Right renal pelvis (tissue), 4 donors: Measurements from ENCODE around the gene SYNE2. TPM values are rescaled to one million over a fixed set of nuclear protein-coding genes. Genes with fewer than 3 reads are reported as not detected.
A peak's percentile ranks its signal among the peaks of the same experiment; 100 is the strongest.

ENCODE experiments used
- DNase-seq, 4 donors: peaks; one replicate each; pipeline ENCODE4 v3.0.0-alpha.2; 2013; ENCODE audit warnings: low read depth in 4 of 4, low spot score in 3 of 4, missing footprints in 1 of 4
- polyA plus RNA-seq, 4 donors: library from polyadenylated mRNA; unstranded; fragments of 120-200 nt; gene quantifications; one replicate each; pipeline ENCODE4 v1.2.1, GENCODE V29; 2013; ENCODE audit not compliant: insufficient read length in 4 of 4

SYNE2 gene
- polyA plus RNA-seq, 4 donors: 102 to 122 (median 115) TPM

DNA sequence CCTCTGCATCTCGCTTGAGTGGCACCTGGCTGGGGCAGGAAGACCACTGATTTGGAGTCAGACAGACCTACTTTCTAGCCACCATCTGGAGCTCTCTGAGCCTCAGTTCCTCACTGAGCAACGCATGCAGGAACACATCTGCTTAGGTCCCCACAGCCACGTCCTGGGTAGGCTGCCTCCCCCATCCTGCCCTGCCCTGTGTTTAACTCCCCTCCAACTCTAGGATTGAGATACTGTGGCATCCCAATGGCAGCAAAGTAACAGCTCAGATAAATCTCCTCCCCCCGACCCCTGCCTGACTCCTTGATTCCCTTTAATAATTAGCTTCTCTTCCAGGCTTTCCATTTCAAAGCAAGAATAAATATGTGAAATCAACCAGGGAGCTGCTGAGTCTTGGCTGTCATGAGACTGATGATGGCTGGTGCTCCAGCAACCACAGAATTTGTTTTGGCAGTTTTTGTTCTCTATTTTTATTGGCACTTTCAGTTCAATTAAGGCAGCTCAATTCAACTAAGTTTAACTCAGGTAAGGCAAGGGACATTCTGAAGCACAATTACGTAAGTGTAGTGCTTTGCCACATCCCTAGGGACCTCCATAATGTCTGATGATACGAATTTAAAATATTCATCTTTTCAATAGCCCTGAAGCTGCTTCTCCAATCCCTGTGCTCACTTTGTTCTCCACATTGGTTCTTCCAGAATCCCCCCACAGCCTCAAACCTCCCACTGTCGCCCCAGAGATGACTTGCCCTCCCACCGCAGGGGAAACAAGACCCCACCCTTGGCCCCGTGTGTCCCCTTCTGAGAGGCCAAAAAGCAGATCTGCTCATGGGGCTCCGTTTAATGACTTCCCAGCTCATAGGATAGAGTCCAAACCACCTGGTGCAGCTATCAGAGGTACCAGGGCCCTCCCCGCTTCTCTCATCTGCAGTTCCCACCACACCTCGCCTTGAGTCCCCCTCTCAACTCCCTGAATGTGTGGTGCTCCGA lies 383.1 kb downstream of the SYNE2 start:
- DNase-seq: no peak

DNA sequence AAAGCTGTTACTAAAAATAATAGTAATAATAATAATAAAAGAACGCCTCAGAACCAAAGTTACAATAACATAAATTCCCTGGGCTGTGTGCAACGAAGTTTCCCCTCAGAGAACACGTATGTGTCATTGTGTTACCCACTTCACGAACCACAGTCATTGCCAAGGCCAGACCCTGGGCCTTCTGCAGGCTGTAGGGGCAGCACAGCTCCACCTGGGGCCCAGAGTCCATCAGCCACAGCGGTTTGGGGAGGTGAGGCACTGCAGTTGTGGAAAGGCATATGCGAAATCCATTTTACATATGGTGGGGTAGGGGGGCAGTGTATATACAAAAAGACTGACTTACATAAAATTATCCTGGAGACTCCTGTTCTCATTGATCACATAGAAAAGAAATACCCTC lies 385.2 kb downstream of the SYNE2 start:
- no peak for DNase-seq

DNA sequence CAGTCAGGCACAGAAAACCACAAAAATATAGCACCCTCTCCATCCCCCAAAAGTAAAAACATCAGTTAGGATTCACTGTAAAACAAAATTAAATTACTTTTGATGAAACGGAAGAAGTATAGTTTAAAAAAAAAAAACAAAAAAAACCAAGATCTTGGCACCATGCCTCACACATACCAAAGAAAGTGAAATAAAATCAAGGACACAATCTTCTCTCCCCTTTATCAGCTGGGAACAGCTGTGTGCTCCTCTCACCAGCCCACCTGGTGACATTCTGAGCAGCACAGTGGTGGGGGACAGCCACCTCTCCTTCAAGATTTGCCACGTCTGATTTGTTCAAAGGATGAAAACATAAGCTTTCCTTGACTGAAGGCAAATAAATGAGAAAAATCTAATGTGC lies 385.8 kb downstream of the SYNE2 start:
- no peak for DNase-seq

DNA sequence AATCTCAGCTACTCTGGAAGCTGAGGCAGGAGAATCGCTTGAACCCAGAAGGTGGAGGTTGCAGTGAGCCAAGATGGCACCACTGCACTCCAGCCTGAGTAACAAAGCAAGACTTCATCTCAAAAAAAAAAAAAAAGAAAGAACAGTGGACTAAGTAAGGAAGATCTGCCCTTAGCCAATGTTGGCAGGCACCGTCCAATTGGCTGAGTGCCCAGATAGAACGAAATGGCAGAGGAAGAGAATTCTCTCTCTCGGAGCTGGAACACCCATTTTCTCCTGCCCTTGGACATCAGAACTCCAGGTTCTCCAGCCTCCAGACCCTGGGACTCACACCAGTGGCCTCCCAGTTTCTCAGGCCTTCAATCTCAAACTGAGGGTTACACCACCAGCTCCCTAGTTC lies 391.5 kb downstream of the SYNE2 start:
- DNase-seq: no peak

DNA sequence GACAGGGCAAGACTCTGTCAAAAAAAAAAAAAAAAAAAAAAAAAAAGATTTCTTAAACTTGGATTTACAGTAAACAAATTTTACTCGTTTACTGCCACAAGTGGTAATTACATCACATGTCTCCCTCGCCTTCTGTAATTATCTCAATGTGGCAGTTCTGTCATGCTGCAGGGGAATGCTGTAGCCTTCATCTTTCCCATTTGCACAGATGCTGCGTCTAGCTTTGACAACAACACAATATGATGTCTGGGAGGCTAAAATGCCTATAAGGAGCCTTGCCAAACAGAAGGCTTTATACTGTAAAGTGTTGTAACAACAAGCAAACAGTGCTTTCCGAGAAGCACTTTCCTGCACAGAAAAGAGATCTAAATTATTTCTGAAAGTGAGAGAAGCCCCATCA lies 392.7 kb downstream of the SYNE2 start:
- DNase-seq: no peak

DNA sequence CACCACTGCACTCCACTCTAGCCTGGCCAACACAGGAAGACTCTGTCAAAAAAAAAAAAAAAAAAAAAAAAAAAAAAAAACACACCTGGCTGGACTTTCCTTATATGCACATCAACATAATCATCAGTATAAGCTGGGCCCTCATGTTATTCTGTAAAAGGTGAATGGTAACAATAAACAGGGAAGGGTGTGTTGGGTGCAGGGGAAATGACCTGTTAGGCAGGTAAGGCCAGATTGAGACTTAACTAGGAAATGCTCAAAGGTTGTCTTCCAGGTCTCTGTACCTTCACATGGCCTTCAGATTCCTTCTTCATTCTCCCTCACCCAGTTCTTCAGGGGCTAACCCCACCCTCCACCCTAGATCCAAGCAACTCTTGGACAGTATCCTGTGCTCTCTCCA lies 393.9 kb downstream of the SYNE2 start:
- no peak for DNase-seq

DNA sequence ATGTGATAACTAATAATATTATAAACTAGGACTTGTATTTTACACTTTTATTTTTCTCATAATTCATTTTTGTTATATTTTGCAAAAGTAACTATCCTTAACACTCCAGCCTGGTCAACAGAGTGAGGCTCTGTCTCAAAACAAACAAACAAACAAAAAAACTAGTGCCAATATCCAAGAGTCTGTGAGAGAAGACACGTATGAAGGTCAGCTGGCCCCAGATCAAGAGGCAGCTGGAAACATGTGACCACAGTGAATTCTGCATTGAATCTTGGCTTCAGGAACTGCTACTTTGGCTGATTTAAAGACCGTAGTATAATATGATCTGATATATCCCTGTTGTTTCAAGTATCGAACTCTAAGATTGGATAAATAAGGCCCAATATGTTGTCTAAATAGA lies 394.4 kb downstream of the SYNE2 start:
- DNase-seq: no peak

DNA sequence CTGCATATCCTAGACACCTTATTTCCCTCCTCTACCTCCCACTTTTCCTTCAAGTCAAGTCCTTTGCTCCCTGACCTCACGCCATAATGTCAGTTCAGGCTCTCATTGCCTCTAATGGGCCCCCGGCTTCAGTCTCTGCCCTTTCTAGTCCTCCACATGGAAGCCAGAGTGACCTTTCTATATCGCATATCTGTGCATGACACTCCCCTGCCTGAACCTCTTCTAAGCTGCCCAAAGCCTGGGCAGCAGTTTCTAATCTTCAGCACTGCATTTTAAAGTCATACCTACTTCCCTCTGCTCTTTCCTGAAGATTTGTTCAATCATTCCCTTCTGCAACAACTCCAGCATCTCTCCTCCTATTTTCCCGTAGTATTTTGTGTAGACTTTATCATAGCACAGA lies 395.9 kb downstream of the SYNE2 start:
- DNase-seq: no peak

DNA sequence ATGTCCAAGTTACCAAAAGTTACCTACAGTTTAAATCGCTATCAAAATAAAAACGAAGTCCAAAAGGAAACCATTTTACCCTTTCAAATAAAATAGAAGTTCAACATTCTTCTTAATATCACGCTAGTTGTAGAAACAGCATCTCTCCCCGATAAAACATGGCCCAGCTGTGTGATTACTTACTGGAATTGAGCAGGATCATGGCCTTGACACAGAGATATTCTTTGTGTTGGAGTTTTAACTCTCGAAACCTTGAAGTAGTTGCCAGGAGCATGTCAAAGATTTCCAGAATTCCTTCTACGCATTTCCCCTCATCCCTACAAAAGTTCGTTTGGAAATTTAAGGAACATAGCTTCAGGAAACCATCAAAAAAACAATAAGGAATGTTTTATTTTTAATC lies 396.6 kb downstream of the SYNE2 start:
- DNase-seq: peak in 1 of 4 donors; percentile 33

DNA sequence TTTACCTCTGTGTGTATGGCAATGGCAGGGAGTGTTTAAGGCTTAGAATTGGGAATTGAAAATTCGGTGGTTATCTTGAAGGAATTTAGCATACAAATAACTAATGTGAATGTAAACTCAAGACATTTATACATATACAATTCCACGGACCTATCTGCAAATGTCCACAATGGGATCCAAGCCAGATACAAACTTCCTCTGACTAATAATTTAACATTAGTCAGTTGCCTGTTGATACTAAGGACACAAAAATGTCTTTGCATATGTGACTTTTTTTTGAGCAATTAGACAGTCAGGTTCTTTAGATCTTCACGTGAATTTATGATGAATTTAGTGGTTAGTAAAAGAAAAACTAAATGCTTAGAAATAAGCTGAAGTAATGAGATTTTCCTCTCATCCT lies 400.9 kb downstream of the SYNE2 start:
- DNase-seq: no peak

DNA sequence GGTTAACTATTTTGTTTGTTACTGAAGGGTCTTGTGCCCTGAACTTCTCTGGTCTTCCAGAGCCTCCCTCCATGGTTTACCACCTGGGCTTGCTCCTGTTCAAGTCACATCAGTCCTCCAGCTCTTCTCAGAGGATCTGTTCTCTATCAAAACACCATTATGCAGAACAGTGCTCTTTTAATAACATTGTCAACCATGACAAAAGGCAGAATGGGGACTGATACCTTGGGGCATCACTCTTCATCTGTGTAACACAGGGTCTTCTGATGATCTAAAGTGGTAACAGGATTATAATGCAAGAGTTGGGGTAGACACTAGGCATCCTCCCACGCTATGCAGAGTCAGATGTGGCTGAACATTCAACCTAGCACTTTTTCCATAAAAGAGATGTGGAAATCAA lies 403.0 kb downstream of the SYNE2 start:
- DNase-seq: no peak

DNA sequence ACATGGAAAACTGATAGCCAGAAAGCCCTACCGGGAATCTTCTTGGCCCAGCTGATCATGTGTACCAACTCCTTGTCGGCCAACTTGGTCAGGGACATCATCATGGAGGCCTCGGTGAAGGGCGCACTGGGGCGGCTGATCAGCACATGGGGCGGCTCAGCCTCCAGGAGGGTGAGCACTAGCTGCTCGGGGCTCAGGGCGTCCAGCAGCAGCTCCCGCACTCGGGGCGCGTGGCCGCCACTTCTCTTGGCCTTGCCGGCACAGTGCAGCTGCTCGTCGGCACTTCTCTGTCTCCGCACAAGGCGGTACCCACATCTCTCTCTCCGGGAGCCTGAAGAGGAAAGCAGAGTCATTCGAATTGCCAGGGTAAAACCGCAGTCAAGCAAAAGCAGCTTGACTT lies 407.6 kb downstream of the SYNE2 start:
- no peak for DNase-seq

DNA sequence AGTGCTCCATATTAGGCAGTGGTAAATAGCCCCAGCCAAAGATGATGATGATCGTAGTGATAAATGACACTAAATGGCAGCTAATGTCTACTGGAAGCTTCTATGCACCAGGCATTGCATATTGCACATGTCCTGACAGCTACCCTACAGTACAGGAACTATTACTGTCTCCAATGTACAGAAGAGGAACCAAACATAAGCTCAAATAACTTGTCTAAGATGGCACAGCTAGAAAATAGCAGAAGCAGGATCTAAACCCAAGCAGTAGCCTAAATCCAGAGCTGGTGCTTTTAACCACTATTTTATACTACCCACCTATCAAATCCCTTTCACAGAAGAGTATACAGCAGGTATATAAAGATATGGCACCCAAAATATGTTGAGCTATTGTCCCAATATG lies 412.4 kb downstream of the SYNE2 start:
- DNase-seq: no peak

DNA sequence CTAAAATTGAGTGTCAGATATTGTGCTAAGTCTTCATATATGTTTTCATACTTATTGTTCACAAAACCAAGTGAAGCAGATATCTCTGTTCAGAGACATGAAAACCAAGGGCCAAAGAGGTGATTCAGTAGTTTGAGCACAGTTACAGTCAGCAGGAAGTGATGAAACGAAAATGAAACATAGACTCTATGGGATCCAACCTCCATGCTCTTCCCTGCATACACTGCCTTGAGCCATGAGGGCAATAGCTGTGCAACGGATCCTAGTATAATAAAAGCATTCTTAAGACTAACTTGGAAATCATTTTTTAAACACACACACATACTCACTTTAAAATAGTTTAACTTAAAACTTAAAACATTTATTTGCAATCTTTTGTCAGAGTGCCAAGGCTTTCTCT lies 413.4 kb downstream of the SYNE2 start:
- no peak for DNase-seq

DNA sequence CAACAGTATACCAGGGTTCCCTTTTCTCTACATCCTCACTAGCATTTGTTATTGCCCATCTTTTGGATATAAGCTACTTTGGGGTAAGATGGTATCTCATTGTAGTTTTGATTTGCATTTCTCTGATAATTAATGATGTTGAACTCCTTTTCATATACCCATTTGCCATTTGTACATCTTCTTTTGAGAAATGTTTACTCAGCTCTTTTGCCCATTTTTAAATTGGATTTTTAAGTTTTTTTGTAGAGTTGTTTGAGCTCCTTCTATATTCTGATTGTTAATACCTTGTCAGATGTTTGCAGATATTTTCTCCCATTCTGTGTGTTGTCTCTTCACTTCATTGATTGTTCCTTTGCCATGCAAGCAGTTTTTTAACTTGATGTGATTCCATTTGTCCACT lies 419.2 kb downstream of the SYNE2 start:
- DNase-seq: no peak

Other genes starting within 250 kb of the SYNE2 start
- gene WDR89, start 211.1 kb upstream of the SYNE2 start, polyA plus RNA-seq: 10 to 100 TPM; 21.5 to 28.0 (median 26.6) TPM
- 10 to 100 TPM; 35.5 to 42.0 (median 37.5) TPM for gene SGPP1, start 124.9 kb upstream of the SYNE2 start, polyA plus RNA-seq